Effector memory CD4-positive, alpha-beta T cell (primary cell): Measurements from ENCODE around the gene NOS3.

Experiments
- DNase-seq, 3 donors: peaks; one replicate each; pipeline ENCODE4 v3.0.0-alpha.2; 2020
- H3K27ac ChIP-seq: 2 replicates; pipeline ENCODE4 v1.7.0; 2013; ENCODE audit warnings: mild to moderate bottlenecking, low read length, moderate library complexity; ENCODE audit not compliant: insufficient read depth, poor library complexity, severe bottlenecking
- H3K27me3 ChIP-seq: replicated peaks from 2 replicates; pipeline ENCODE4 v1.7.0; 2013; ENCODE audit warnings: mild to moderate bottlenecking, low read length; ENCODE audit not compliant: insufficient read depth, control insufficient read depth, poor library complexity, severe bottlenecking
- H3K36me3 ChIP-seq: 2 replicates; pipeline ENCODE4 v1.7.0; 2013; ENCODE audit warnings: mild to moderate bottlenecking, low read length, moderate library complexity; ENCODE audit not compliant: control insufficient read depth, insufficient read depth
- H3K4me1 ChIP-seq: 2 replicates; pipeline ENCODE4 v1.7.0; 2013; ENCODE audit warnings: low read length, mild to moderate bottlenecking; ENCODE audit not compliant: control insufficient read depth, insufficient read depth, poor library complexity, severe bottlenecking
- H3K4me3 ChIP-seq: 2 replicates; pipeline ENCODE4 v1.7.0; 2013; ENCODE audit warnings: low read length, low read depth, mild to moderate bottlenecking; ENCODE audit not compliant: insufficient read depth, poor library complexity, severe bottlenecking
- H3K9me3 ChIP-seq: 2 replicates; pipeline ENCODE4 v1.7.0; 2013; ENCODE audit warnings: mild to moderate bottlenecking, low read length, moderate library complexity; ENCODE audit not compliant: control insufficient read depth

NOS3 gene

GRCh38 chr7:150952331-150953050, 38.3 kb upstream of the NOS3 start:
- H3K36me3 ChIP-seq, result no peaks in the 10 kb centered on the region
- no peaks in the 10 kb centered on the region for H3K4me1 ChIP-seq
- no peak overlapping the region for H3K27ac ChIP-seq
- DNase-seq, result no peak
- H3K9me3 ChIP-seq, result no peaks in the 10 kb centered on the region
- H3K4me3 ChIP-seq, result no peak overlapping the region
- peaks cover 3% of the 10 kb centered on the region for H3K27me3 ChIP-seq

- Histone ChIP-seq H3K4me3 (no peak overlapping the region), H3K9me3 (no peaks in the 10 kb centered on the region), H3K27me3 (peaks cover 6% of the 10 kb centered on the region), H3K27ac (no peak overlapping the region), H3K4me1 (no peaks in the 10 kb centered on the region), H3K36me3 (no peaks in the 10 kb centered on the region)
- no peak for DNase-seq
Observed at GRCh38 chr7:150953061-150953997, 37.5 kb upstream of the NOS3 start.

GRCh38 chr7:150954201-150954985, 36.4 kb upstream of the NOS3 start:
- no peak overlapping the region for H3K27ac ChIP-seq
- no peaks in the 10 kb centered on the region for H3K9me3 ChIP-seq
- H3K27me3 ChIP-seq, result peaks cover 15% of the 10 kb centered on the region
- no peaks in the 10 kb centered on the region for H3K36me3 ChIP-seq
- no peak for DNase-seq
- H3K4me3 ChIP-seq, result no peak overlapping the region
- no peaks in the 10 kb centered on the region for H3K4me1 ChIP-seq

GRCh38 chr7:150954986-150955518, 35.8 kb upstream of the NOS3 start:
- H3K4me3 ChIP-seq, result no peak overlapping the region
- no peak for DNase-seq
- H3K36me3 ChIP-seq, result no peaks in the 10 kb centered on the region
- H3K27ac ChIP-seq, result no peak overlapping the region
- no peaks in the 10 kb centered on the region for H3K9me3 ChIP-seq
- H3K4me1 ChIP-seq, result peaks cover 3% of the 10 kb centered on the region
- H3K27me3 ChIP-seq, result peaks cover 16% of the 10 kb centered on the region

- no peaks in the 10 kb centered on the region for H3K9me3 ChIP-seq
- no peak overlapping the region for H3K4me3 ChIP-seq
- no peak overlapping the region for H3K27ac ChIP-seq
- no peaks in the 10 kb centered on the region for H3K36me3 ChIP-seq
- H3K4me1 ChIP-seq, result peaks cover 3% of the 10 kb centered on the region
- no peak for DNase-seq
- peaks cover 16% of the 10 kb centered on the region for H3K27me3 ChIP-seq
Observed at GRCh38 chr7:150955519-150956394, 35.1 kb upstream of the NOS3 start.

- peaks cover 16% of the 10 kb centered on the region for H3K27me3 ChIP-seq
- H3K9me3 ChIP-seq, result no peaks in the 10 kb centered on the region
Observed at GRCh38 chr7:150956395-150957132, 34.3 kb upstream of the NOS3 start.

GRCh38 chr7:150957133-150958020, 33.4 kb upstream of the NOS3 start:
- Histone ChIP-seq H3K4me3 (no peak overlapping the region), H3K27ac (no peak overlapping the region), H3K36me3 (no peaks in the 10 kb centered on the region), H3K4me1 (peaks cover 3% of the 10 kb centered on the region), H3K9me3 (no peaks in the 10 kb centered on the region), H3K27me3 (peaks cover 16% of the 10 kb centered on the region)
- DNase-seq, result no peak

More at GRCh38 chr7:150956395-150957132, 34.3 kb upstream of the NOS3 start:
- Histone ChIP-seq H3K4me3 (no peak overlapping the region), H3K36me3 (no peaks in the 10 kb centered on the region), H3K27ac (no peak overlapping the region), H3K4me1 (peaks cover 3% of the 10 kb centered on the region)
- no peak for DNase-seq

- Histone ChIP-seq H3K9me3 (no peaks in the 10 kb centered on the region), H3K4me3 (no peak overlapping the region), H3K4me1 (peaks cover 3% of the 10 kb centered on the region), H3K27me3 (peaks cover 16% of the 10 kb centered on the region), H3K27ac (no peak overlapping the region), H3K36me3 (no peaks in the 10 kb centered on the region)
- DNase-seq, result no peak
Observed at GRCh38 chr7:150958062-150958552, 32.7 kb upstream of the NOS3 start.
